GM18511 (cell line): Measurements from ENCODE around the gene PRKN.
"Not testable (repeated sequence)": the region's sequence is repeated elsewhere in the genome, so short reads cannot be mapped to it uniquely, and the experiment has no call there.

Source experiments
- ATAC-seq: cut with Tn5 transposase; IDR thresholded peaks from one replicate; pipeline ENCODE4 v1.9.1; 2021; ENCODE audit warnings: mild to moderate bottlenecking, moderate library complexity; ENCODE audit not compliant: unreplicated experiment

Gene PRKN

DNA sequence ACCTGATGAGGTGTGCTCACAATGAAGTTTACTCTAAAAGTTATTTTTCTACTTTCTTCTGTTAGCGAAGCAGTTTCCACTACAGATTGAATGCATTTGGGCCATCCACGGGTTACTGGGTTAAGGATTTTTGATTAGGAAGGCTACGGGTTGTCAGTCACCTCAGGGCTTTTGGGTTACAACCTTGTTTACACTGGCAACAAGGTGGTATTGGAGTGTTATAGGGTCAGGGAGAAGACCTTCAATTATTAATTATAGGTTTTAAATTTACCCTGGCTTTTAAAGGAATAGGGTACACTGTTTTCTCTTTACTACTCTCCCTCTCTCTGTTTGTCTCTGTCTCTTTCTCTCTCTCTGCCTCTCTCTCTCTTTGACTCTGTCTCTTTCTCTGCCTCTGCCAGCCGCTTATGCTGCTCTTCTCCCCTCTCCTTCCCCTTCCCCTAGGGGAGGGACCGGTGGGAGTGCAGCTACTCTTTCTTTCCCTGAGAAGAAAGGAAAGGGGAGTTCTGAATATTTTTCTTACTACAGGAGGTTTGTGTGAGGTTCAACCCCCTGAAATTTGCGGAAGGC lies 1413.5 kb downstream of the PRKN start:
- no peak for ATAC-seq

DNA sequence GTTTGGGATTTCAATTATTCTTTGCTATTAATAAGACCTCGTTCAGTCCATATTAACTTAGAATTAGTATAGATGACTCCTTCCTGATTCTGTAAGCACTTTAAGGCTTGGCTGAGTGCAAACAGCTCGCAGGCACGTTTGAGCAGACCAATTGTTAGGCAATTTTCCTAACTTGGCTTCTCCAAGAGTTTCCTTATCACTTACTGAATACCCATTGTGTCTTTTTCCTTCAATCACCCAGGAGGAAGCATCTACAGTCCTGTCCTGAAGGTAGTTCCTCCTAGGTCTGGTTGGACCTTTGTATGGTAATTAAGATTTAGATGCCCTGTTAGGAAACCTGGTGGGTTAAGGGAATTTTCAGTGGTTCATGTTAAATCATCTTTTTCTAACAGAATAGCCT lies 1414.1 kb downstream of the PRKN start:
- not testable (repeated sequence) for ATAC-seq

DNA sequence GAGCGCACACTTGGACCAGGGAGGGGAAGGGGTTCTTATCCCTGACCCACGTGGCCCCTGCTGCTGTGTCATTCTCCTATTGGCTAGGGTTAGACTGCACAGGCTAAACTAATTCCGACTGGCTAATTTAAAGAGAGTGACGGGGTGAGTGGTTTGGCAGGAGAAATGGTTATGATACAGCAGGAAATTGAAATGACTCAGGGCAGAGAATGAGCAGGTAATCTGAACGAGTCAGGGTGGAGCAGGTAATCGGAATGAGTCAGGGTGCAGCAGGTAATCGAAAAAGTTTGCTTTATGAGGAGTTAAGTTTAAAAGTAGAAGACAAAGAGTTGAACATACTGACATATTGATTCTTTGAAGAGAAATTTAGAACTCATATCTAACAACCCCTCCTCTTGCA lies 1417.8 kb downstream of the PRKN start:
- not testable (repeated sequence) for ATAC-seq

DNA sequence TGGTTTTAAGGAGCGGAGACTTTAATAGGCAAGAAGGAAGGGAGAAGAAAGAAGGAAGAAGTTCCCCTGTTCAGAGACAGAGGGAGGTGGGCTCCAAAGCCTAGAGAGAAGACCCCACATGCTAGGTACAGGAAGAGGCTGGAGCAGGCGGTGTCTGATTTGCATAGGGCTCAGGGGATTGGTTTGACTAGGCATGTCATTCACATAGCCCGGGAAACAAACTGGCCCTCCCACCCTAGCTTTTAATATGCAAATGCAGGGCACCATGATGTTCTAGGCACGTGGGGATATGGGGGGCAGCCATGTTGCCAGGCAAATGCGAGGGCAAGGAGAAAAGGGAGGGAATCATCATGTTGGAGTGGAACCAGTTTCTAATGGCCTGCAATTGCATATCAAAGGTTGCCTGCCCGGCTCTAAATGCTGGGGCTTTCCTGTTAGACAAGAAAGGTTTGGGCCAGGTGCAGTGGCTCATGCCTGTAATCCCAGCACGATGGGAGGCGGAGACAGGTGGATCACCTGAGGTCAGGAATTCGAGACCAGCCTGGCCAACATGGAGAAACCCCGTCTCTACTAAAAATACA lies 1419.4 kb downstream of the PRKN start:
- ATAC-seq: no peak

DNA sequence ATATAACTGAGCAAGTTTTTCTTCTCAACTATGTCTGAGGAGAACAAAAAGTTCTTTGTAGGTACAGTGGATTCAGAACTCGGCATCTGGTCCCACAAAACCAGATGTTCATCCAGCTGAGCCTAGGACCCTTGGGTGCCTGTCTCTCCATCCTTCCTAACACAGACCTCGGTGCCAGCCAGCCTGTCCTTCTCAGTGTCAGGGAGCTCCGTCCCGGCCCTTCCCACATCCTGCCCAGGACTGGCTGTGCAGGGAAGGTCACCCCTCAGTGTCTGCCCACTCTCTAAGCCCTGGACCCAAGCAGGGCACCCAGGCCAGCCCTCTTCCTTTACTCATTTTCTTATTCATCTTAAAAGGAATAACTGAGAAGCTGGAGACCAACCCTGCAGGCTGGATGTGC lies 1421.7 kb downstream of the PRKN start:
- no peak for ATAC-seq

DNA sequence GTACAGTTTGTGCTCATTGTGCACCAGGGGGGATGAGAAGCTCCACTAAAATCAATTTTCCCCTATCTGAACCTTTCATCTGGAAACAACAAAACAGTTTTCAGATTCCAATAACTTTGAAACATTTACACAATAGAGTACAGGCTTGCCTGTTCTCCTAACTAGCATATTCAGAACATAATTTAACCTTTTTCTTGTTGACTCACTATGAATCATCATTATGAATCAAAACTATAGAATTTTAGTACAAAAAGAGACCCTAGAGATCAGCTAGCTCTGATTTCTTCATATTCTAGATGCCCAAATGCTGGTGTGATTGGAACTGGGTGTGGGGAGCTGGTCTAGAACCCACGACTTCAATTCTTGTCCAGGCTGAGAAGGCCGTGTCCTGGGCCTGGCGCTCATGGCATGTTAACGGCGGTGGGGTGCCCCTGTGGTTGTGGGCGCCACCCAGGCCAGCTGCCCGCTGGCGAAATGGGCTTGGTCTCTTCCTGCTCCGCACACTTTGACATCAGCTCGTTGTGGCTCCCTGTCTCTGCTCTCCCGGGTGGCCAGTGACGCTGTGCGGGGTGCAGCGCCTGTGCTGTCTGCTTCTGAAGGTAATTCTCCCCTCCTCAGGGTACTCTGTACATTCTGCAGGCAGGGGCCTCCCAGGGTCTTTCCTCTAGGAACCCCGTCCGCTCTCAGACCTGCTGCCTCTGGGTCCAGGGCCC lies 1423.8 kb downstream of the PRKN start:
- no peak for ATAC-seq

DNA sequence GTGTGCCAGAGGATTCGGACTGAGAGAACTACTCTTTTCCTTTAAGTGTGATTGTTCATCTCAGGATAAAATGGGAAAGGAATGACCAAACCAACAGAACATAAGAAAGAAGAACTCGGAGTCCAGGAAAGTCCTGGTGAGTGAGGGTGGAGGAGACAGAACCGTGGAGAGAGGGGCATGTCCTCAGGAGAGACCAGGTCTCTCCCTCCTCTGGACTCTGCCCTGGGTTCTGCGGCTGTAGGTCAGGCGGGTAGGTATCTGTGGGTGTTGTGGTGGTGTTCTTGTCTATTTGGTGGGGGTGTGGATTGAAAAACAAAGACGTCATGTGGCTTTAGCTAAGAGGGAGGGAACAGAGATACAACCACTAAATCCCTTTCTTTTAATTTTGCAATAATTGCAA lies 1424.6 kb downstream of the PRKN start:
- no peak for ATAC-seq

DNA sequence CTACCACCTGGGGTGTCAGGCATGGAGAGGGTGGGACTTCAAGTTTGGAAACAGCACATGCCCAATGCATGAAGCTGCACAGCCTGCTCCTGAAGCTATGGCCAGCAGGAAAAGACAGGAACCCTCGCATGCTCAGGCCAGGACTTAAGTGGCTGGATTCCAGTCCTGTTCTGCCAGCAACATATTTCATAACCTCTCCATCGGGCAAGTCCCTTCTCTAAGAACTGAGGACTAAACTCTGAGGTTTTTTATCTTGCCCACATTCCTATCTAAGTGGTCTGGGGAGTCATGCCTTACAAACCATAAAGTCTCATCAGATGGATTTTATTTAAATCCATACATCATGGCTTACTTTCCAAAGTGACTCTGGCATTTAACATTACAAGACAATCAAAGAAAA lies 1426.2 kb downstream of the PRKN start:
- no peak for ATAC-seq

DNA sequence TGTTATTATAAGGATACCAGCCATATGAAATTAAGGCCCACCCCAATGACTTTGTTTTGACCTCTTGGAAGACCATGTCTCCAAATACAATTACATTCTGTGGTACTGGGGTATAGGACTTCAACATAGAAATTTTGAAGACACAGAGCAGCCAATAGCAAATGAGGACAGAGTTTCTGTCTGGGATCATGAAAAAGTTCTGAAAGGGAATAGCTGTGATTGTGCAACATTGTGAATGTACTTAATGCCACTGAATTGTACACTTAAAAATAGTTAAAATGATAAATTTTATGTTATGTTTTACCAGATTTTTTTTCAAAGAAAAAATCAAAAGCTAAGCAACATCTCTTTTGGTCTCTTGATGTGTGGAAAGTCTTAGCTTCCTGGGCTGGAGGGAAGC lies 1426.7 kb downstream of the PRKN start:
- no peak for ATAC-seq

DNA sequence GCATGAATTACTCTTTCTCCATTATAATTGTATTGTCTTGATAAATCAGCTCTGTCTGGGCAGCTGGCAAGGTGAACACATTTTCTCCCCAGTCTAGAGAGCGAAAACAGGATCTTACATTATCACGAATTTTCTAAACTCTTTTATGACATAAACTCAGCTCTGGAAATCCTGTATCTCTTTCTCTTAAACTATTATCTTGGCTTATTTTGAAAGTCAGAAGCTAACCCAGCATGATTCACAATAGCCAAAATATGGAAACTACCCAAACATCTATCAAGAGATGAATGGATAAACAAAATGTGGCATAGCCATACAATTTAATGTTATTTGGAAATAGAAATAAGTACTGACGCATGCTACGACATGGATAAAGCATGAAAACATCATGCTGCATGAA lies 1427.8 kb downstream of the PRKN start:
- no peak for ATAC-seq
